GM18951 (cell line): ENCODE data around the gene NFE2L3.
A peak's percentile ranks its signal among the peaks of the same experiment; 100 is the strongest.

ENCODE experiments used
- POLR2A ChIP-seq: IDR thresholded peaks from 4 replicates; pipeline ENCODE4 v1.6.1; 2011; ENCODE audit warnings: mild to moderate bottlenecking; ENCODE audit not compliant: insufficient read length, insufficient read depth; ENCODE audit errors: extremely low read depth
- in situ Hi-C: fragments of 300-500 bp; cut with MboI; formaldehyde crosslinking; loops from one replicate; pipeline ENCODE4 v1.12.0; 2022; ENCODE audit warnings: low sequenced_read_pairs, mixed read lengths, inconsistent platforms; ENCODE audit not compliant: unreplicated experiment

NFE2L3 gene

DNA sequence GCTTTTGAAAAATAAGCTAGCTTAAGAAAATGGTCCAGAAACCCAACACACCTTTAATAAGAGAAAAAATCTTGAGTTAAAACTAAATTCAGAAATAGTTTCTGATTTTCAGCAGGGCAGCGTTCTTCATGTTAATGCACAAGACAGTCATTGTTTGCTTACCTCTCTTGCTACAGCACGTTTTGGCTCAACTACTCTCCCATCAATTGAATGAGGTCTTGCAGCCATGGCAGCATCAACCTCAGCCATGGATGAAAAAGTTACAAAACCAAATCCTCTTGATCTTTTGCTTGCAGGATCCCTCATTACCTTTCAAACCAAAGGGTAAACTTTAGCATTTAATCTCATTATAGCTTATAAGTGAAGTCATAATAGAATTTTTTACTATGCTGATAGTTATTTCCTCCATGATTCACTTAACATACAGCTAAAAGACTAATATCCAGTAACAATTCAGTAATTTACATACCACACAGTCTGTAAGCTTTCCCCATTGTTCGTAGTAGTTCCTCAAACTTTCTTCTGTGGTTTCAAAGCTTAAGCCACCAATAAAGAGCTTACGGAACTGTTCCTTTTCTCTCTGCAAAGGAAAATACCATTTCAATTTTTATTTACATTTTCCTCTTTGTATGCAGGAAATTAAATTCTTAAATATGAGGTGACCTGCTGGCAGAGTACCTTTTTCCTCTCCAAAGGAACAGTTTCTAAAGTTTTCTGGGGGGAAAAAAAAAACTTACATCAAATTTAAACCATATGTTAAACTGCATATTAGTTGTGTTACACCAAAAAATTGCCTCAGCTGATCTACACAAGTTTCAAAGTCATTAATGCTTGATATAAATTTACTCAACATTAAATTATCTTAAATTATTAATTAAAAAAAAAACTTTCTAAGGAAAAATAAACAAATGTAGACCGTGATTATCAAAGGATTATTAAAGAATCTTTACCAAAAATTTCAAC, 45.4 kb downstream of the NFE2L3 start:
- in situ Hi-C loops = loop anchor here (10.0 kb wide), 2 partner anchors 167 to 303 kb away; no protein-coding TSS in a partner anchor
- TF ChIP-seq POLR2A = no peak

DNA sequence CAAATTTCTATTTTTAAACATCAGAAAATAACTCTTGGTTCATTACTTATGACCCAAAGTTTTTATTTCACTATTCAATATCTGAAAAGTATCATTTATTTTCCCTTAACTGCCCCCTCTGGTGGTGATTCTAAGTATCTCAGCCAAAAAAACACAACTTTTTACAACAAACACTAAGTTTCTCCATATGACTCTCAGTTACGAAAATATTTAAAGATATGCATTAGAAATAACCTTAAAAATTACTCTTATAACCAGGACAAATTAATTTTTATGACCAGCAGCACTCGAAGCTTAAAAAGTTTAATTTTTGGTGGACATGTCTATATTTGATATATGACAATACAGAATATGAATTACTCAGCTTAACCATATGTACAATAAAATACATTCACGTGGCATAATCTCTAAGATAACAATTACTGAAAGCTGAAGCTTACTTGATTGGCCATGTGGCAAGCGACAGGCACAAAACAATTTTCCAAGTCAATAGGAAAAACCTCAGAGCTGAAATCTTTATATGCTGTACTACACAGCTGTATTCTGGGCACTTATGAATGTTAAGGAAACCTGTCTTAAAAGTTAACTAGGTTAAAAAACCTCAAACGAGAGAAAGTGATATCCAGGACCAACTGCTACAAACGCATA, 46.3 kb downstream of the NFE2L3 start:
- no peak for TF ChIP-seq POLR2A
- in situ Hi-C loops = loop anchor here (10.0 kb wide), 2 partner anchors 167 to 303 kb away; no protein-coding TSS in a partner anchor

DNA sequence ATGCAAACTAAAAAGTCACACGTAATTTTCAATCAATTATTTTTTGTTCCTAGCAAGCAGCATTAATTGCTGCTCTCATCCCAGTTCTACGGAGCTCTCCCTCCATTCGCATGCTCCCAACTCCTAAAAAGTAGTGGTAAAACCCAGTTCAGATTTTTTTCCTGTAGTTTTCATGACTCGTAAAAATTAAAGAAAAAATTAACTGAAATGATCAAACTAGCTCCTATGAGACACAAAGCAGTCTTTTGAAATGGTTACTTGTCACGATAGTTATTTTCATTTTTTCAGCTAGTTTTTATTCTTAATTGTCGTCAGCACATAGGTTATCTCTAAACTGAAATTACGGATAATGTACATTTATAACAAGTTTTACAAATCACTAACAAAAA, 46.8 kb downstream of the NFE2L3 start:
- in situ Hi-C loops = loop anchor here (10.0 kb wide), 2 partner anchors 166 to 304 kb away; no protein-coding TSS in a partner anchor
- TF ChIP-seq POLR2A = no peak

DNA sequence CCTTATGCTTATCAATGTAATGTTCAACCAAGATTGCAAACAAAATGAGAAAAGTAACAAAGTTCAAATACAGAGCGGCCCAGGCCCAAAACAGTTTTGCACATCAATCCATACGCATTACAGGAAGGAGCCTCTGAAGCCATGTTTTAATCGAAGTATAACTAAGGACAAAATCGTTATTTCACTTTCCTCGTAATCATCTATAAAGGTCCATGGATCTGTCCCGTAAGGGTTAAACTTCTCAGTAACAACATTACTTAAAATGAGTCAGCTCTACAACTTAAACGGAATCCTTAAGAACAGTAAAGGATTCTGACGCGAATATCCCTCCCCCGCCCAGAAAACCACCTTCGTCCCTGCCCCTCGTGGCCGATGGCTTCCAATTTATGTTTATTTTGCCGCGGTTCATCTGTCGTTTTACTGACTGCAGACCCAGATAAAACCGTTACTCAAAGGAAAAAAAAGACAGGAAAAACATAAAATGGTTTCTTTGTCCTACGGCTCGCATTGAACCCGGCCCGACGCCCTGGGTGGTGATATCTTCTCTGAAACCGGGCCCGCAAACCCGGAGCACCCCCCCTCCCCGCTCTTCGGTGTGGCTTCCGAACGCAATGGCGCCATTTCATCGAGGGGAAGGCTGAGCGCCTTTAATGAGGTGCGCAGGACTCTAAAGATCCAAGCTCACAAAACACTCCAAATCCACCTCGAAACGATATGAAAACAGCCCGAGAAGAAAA, 47.5 kb downstream of the NFE2L3 start:
- TF ChIP-seq POLR2A = no peak
- in situ Hi-C loops = loop anchor here (10.0 kb wide), 2 partner anchors 165 to 305 kb away; no protein-coding TSS in a partner anchor

DNA sequence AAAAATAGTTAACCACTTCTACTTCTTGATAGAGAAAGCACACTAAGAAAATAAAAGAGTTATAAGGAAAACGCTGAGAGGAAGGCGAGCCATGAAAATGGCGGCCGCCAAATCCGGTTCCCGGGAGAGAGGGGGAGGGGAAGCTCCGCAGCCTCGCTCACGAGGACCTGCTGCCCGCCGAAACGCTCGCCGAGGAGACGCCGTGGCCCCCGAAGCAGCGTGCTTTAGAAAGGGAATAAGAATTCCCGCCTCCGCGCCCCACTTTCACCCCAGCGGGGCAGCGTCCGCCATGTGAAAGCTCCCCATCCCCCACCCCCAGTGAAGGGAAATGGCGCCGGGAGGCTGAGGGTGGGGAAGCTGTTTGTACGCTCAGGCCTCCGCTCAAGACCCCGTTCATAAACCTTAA, 48.0 kb downstream of the NFE2L3 start:
- no peak for TF ChIP-seq POLR2A
- in situ Hi-C loops = no loop called here

DNA sequence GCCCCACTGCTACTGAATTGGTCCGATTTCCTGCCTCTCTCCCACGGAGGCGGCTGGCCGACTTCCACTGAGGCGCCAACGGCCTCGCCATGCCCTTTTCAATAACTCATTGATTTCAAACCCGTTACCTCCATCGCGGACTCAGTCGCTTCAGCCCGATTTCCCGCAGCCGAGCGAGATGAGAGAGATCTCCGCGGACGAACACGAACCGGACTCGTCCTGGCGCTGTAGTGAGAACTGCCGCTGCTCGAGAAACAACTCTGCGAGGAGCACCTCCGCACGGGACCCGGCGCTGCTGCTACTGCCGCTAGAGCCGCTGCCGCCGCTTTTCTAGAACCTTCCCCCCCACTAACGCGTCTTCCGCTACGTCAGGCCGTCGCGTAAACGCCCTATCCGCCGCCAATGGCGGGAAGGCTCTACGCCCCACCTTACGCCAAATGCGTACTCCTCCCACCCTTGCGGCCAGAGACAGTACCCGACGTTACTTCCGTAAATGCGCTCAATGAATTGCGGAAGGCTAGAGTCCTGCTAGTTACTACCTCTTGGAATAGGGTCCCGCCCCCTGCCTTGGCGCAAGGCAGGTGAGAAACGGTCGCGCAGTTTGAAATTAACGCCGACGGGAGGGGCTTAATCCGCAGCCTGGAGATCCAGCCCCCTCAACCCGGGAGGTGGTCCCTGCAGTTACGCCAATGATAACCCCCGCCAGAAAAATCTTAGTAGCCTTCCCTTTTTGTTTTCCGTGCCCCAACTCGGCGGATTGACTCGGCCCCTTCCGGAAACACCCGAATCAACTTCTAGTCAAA, 48.6 kb downstream of the NFE2L3 start, which contains the start of gene HNRNPA2B1:
Gene HNRNPA2B1 (minus strand): TSS at position 303 of the 803 bp plus-strand sequence. CDS start 169 bp downstream, at position 134.
- in situ Hi-C loops = no loop called here
- TF ChIP-seq POLR2A = peak; percentile 100

DNA sequence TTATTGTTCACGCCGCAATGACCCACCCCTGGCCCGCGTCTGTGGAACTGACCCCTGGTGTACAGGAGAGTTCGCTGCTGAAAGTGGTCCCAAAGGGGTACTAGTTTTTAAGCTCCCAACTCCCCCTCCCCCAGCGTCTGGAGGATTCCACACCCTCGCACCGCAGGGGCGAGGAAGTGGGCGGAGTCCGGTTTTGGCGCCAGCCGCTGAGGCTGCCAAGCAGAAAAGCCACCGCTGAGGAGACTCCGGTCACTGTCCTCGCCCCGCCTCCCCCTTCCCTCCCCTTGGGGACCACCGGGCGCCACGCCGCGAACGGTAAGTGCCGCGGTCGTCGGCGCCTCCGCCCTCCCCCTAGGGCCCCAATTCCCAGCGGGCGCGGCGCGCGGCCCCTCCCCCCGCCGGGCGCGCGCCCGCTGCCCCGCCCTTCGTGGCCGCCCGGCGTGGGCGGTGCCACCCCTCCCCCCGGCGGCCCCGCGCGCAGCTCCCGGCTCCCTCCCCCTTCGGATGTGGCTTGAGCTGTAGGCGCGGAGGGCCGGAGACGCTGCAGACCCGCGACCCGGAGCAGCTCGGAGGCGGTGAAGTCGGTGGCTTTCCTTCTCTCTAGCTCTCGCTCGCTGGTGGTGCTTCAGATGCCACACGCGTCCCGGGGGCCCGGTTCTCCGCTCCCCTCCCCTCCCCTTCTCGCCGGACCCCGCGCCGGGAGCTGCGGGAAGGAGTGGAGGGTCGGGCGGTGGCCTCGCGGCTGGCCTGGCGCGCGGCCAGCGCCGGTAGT, 49.4 kb downstream of the NFE2L3 start, which contains the start of gene CBX3:
Gene CBX3 (plus strand): TSS at position 499 of the 772 bp plus-strand sequence. CDS start 1,254 bp downstream, outside the sequence.
- in situ Hi-C loops = no loop called here

DNA sequence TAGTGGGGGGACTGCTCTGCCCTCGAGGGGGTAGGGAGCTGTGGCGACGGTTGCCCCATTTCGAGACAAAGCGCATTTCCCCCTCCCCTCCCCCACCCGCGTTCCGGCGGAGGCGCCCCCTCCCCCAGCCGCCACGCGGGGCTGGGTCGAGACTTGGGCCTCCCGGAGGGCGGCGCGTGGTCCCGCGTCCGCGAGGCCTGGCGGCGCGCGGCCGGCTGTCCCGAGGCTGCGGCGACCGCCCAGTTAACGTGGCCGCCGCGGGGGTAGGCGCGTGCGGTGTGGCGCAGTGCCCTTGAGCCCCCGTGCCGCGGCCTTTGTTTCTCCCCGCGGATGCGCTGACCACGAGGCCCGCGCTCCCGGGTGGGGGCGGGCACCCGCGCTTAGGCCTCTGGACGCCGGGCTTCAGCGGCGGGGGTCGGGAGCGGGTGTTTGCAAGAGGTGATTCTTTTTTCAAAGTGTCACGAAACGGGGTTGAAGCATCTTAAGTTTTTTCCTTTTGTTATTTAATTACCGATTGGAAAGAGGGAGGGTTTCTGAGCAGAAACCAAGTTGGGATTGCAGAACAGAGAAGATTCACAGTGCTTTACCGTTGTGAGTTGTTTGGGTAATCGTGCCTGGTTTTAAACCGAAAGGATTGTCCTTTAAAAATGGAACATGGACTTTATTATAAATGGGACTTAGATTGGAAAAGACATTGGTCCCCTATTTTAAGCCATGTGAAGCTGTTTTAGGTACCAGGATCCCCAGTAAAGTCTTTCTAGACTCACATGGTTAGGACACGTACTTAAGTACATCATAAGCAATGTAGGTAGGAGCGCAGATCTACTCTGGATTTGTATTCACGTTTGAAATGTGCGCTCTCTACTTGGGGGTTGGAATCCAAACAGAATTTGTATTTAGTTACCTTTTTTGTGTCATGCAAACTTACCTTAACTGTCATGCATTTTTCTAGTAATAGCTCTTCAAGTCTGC, 50.3 kb downstream of the NFE2L3 start:
- in situ Hi-C loops = no loop called here
- no peak for TF ChIP-seq POLR2A

More for the DNA sequence above, 49.4 kb downstream of the NFE2L3 start, which contains the start of gene CBX3:
- peak; percentile 88 for TF ChIP-seq POLR2A

DNA sequence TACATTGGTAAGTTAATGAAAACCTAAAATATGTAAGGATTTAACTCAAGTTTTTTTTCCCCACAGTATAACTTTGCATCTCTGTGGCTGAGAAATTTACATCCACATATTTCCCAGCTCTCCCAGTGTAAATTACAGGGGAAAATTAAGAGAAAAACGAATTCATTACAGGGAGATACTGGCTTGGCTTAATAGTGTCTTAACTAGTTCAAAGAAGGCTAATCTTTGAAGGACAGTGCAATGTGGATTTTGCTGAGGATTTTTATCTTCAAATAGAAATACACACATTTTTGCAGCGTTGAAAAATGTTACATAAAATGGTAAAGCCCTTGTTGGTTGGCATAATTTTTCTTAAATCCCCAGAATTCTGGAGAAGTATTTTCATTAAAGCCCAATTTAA, 51.0 kb downstream of the NFE2L3 start:
- in situ Hi-C loops = no loop called here

DNA sequence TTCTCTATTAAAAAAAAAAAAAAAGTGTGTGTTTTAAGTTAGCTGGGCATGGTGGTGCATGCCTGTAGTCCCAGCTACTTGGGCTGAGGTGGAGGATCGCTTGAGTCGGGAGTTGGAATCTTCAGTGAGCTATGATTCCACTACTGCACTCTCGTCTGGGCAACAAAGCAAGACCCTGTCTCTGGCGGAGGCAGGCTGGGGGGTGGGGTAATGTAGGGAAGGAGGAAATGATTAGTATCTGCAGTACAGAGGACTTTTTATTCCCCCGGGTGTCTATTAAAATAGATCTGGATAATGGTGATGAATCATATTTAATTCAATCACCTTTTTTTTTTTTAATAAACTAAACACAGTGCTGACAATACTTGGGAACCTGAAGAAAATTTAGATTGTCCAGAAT, 56.0 kb downstream of the NFE2L3 start:
- no peak for TF ChIP-seq POLR2A
- in situ Hi-C loops = no loop called here

More for the DNA sequence above, 51.0 kb downstream of the NFE2L3 start:
- TF ChIP-seq POLR2A = no peak
